ENCODE results near the gene CDKL4.

DNA sequence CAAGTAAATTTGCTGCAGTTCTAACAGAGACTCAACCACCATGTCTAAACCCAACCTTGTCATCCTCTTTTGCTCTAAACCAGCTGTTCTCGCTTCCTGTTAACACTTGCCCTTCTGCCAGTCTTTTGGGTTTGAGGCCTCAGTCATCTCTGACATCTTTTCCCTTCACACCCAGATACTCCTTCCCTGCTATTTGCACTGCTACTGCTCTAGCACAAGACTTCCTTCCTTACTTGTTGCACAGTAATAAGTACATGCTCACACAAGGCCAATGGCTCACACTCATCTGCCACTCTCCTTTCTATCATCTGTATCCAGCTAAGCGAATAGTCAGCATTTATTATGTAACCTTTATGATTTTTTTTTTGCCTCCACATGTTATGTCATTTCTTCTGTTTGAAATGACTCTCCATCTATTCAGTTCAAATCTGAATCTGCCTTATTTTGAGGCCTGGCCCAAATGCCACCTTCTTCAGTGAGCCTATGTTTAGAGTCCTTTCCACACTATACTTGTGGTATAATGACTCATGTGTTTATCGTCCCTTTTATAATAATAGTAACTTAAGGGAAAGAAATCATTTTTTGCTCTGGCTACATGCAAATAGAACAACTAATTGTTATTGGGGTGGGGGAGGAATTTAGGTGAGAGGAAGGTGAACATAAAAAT lies 22.5 kb upstream of the CDKL4 start:
- TF ChIP-seq, protein P1, sequence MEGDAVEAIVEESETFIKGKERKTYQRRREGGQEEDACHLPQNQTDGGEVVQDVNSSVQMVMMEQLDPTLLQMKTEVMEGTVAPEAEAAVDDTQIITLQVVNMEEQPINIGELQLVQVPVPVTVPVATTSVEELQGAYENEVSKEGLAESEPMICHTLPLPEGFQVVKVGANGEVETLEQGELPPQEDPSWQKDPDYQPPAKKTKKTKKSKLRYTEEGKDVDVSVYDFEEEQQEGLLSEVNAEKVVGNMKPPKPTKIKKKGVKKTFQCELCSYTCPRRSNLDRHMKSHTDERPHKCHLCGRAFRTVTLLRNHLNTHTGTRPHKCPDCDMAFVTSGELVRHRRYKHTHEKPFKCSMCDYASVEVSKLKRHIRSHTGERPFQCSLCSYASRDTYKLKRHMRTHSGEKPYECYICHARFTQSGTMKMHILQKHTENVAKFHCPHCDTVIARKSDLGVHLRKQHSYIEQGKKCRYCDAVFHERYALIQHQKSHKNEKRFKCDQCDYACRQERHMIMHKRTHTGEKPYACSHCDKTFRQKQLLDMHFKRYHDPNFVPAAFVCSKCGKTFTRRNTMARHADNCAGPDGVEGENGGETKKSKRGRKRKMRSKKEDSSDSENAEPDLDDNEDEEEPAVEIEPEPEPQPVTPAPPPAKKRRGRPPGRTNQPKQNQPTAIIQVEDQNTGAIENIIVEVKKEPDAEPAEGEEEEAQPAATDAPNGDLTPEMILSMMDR (conservative IDR thresholded peaks at IDR 0.05 in 1 of 2, IDR thresholded peaks at IDR 0.05 in 1 of 2; ENCODE audit: low read depth in 1 of 2, low read length in 2 of 2) = no peak
- TF ChIP-seq EZH2 (IDR thresholded peaks at IDR 0.05; ENCODE audit: low read length, missing control alignments) = no peak
